K562 (cell line): Measurements from ENCODE around the gene KAT6B. TPM values are rescaled to one million over a fixed set of nuclear protein-coding genes. Genes with fewer than 3 reads are reported as not detected.

Source experiments
- ATAC-seq: fragments of 200-7000 bp; cut with Tn5 transposase; 3 replicates; pipeline ENCODE4 v1.9.1; 2020; ENCODE audit warnings: moderate library complexity
- BruUV-seq: library from RNA; stranded (reverse); fragments of 400-500 nt; replicated peaks from 2 replicates; lab custom pipeline; 2021; lab: Mats Ljungman, UMichigan
- CTCF ChIA-PET: fragments of 300-600 bp; formaldehyde crosslinking; extraction: SDS; loops from one replicate; lab custom pipeline; 2021; ENCODE audit warnings: low intra/inter-chr PET ratio; lab: Yijun Ruan, JAX
- POLR2A ChIA-PET: fragments of 300-600, 350-650 bp; sonication (Branson Sonifier 250); formaldehyde crosslinking; extraction: SDS; loops from one replicate; lab custom pipeline; 2021; ENCODE audit warnings: antibody characterized with exemption, inconsistent platforms; lab: Yijun Ruan, JAX
- DNase-seq, 4 experiments: peaks; one replicate each; pipeline versions ENCODE4 v3.0.0 to v3.0.0-alpha.2; 2011 to 2018; ENCODE audit warnings: low spot score in 3 of 4, mixed read lengths in 3 of 4; ENCODE audit errors: extremely low read depth in 1 of 4
- FAIRE-seq: peaks from 2 replicates; lab custom pipeline; 2011; peaks lifted over from hg19 to GRCh38; lab: Jason Lieb, UNC
- H2AFZ ChIP-seq: 2 replicates; pipeline ENCODE4 v1.6.0; 2011; ENCODE audit warnings: low read depth, low read length, control low read depth, inconsistent platforms
- H3K27ac ChIP-seq: fragments of 200-600 bp; 3 replicates; pipeline ENCODE4 v1.8.0; 2011; ENCODE audit warnings: low read depth, mild to moderate bottlenecking, control low read depth, inconsistent platforms, low read length, moderate library complexity, mixed read lengths; ENCODE audit errors: extremely low read depth
- H3K27me3 ChIP-seq, 2 experiments: fragments of 300-600 bp in 1 of 2; 2 replicates in 1 of 2; 3 replicates in 1 of 2; pipeline versions ENCODE4 v1.6.0 to v1.8.0; 2011; ENCODE audit warnings: inconsistent platforms in 2 of 2, low read length in 2 of 2, mild to moderate bottlenecking in 1 of 2, mixed read lengths in 1 of 2, moderate library complexity in 1 of 2; ENCODE audit not compliant: control insufficient read depth in 2 of 2, insufficient read depth in 2 of 2
- H3K36me3 ChIP-seq: fragments of 300-600 bp; 3 replicates; pipeline ENCODE4 v1.8.0; 2011; ENCODE audit warnings: mild to moderate bottlenecking, low read length, inconsistent platforms; ENCODE audit not compliant: control insufficient read depth, insufficient read depth
- H3K4me1 ChIP-seq, 2 experiments: fragments of 200-600 bp in 1 of 2; replicated peaks in 1 of 2; 2 replicates in 1 of 2; 3 replicates in 1 of 2; pipeline versions ENCODE4 v1.5.1 to v1.8.0; 2011; ENCODE audit warnings: inconsistent platforms in 2 of 2, low read length in 2 of 2, mild to moderate bottlenecking in 1 of 2, mixed read lengths in 1 of 2, moderate library complexity in 1 of 2; ENCODE audit not compliant: control insufficient read depth in 2 of 2, insufficient read depth in 2 of 2
- H3K4me2 ChIP-seq: 2 replicates; pipeline ENCODE4 v1.6.1; 2011; ENCODE audit warnings: low read length, control low read depth, inconsistent platforms, mixed read lengths; ENCODE audit not compliant: insufficient read depth
- H3K4me3 ChIP-seq: fragments of 200-600 bp; sonication (generic), shearing (Covaris generic); 2 replicates; pipeline ENCODE4 v1.5.1; 2016; ENCODE audit warnings: control low read depth, inconsistent platforms
- H3K79me2 ChIP-seq: fragments of 200-600 bp; 3 replicates; pipeline ENCODE4 v1.8.0; 2011; ENCODE audit warnings: low read length, inconsistent platforms; ENCODE audit not compliant: control insufficient read depth, insufficient read depth
- H3K9ac ChIP-seq, 2 experiments: 2 replicates each; pipeline versions ENCODE4 v1.6.0 to v1.6.1; 2011; ENCODE audit warnings: low read depth in 2 of 2, low read length in 2 of 2, control low read depth in 1 of 2, inconsistent platforms in 1 of 2, mild to moderate bottlenecking in 1 of 2, mixed read lengths in 1 of 2; ENCODE audit not compliant: insufficient read depth in 1 of 2
- H3K9me1 ChIP-seq: one replicate; pipeline ENCODE4 v1.6.0; 2011; ENCODE audit warnings: inconsistent platforms, mild to moderate bottlenecking, low read length, moderate library complexity; ENCODE audit not compliant: control insufficient read depth, insufficient read depth
- H3K9me3 ChIP-seq: replicated peaks from 2 replicates; pipeline ENCODE4 v1.5.1; 2011; ENCODE audit warnings: low read depth, low read length, inconsistent platforms; ENCODE audit not compliant: control insufficient read depth, insufficient read depth
- H4K20me1 ChIP-seq: replicated peaks from 2 replicates; pipeline ENCODE4 v1.6.1; 2011; ENCODE audit warnings: low read length, inconsistent platforms, mixed read lengths; ENCODE audit not compliant: control insufficient read depth, insufficient read depth
- GATA2 ChIP-seq: sonication (generic); formaldehyde crosslinking; IDR thresholded peaks from 2 replicates; pipeline ENCODE4 v1.4.0; 2020; ENCODE audit warnings: mild to moderate bottlenecking, missing genetic modification reagents
- WGBS: fragments of 100-300 bp; shearing (Covaris generic); methylation state at CpG from one replicate; pipeline ENCODE4 v1.1.6; 2016; ENCODE audit warnings: low coverage, mixed read lengths; ENCODE audit not compliant: insufficient coverage; ENCODE audit errors: missing lambda C conversion rate; 5-methylcytosine and 5-hydroxymethylcytosine counted together
- in situ Hi-C: fragments of 300-500 bp; cut with MboI; formaldehyde crosslinking; loops from 4 replicates; pipeline ENCODE4 v1.15.0; 2018; ENCODE audit warnings: inconsistent platforms, mixed read lengths
- intact Hi-C: fragments of 100-400 bp; cut with micrococcal nuclease; formaldehyde crosslinking; loops from 2 replicates; pipeline ENCODE4 v1.14.2; 2022
- polyA plus RNA-seq, 8 experiments: library from polyadenylated mRNA; depleted of rRNA in 4 of 8; stranded (reverse) in 5 of 8; unstranded in 3 of 8; fragments of >200 nt; fragmentation: Nextera tagmentation in 2 of 8; fragmentation: Illumina TruSeq in 1 of 8; extraction: Ambion mirVana in 2 of 8; extraction: Trizol in 1 of 8; gene quantifications; 2 replicates each; pipeline versions ENCODE4 v1.2.1 to v1.2.3, GENCODE V29; 2011 to 2014; ENCODE audit warnings: inconsistent platforms in 1 of 8, missing spikeins in 1 of 8
- total RNA-seq, 7 experiments: library from RNA; depleted of rRNA in 6 of 7; stranded (reverse); fragments of >200 nt in 6 of 7; fragmentation: Illumina TruSeq in 2 of 7; extraction: Trizol in 2 of 7; gene quantifications; 2 replicates each; pipeline versions ENCODE4 v1.2.1 to v1.2.3, GENCODE V29; 2011 to 2021; ENCODE audit warnings: low replicate concordance in 1 of 7
- TF ChIP-seq, protein P1 (sequence below), 2 experiments: fragments of 450-650 bp in 1 of 2; sonication (generic) in 1 of 2; formaldehyde crosslinking; conservative IDR thresholded peaks; 2 replicates each; pipeline versions ENCODE4 v1.4.0 to v1.8.1; 2020 to 2022; ENCODE audit warnings: mild to moderate bottlenecking in 1 of 2, missing genetic modification reagents in 1 of 2

The KAT6B gene
- total and polyA plus RNA-seq, 9 of the 15 experiments (the other 6 are each of a cell fraction or from before 2014, with no cell fraction given), result 1.4 to 9.2 (median 6.8) TPM

DNA sequence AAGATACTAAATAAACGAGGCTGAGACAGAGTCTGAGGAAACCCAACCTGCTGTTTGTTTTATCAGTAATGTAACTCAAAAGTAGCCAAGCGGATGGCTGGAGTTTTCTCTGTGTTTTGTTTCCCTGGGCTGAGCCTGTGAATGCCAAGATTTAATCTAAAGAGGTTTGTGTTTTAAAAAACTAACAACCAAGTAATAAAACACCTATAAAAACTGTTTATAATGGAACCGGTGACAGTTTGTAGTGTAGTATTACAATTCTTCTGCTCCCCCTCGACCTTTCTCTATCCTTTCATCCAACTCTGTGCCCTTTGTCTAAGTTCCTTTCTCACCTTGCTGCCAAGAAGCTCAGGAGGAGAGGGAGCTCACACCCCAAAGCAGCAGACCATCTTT, 2.6 kb upstream of the KAT6B start:
- in situ Hi-C loops, result no loop called here
- Histone ChIP-seq H2AFZ (no peak overlapping the region), H3K27me3 (no peaks in the 10 kb centered on the region), H3K9ac (no peak overlapping the region), H3K9me1 (no peaks in the 10 kb centered on the region), H3K4me2 (no peak overlapping the region), H3K36me3 (no peaks in the 10 kb centered on the region), H3K4me3 (no peak overlapping the region), H3K79me2 (peaks cover 11% of the 10 kb centered on the region)
- no peak for ATAC-seq
- peak; percentile 50; the same call in 1 of the 2 replicates for TF ChIP-seq GATA2 (CRISPR knock-in tag)
- TF ChIP-seq, protein P1, sequence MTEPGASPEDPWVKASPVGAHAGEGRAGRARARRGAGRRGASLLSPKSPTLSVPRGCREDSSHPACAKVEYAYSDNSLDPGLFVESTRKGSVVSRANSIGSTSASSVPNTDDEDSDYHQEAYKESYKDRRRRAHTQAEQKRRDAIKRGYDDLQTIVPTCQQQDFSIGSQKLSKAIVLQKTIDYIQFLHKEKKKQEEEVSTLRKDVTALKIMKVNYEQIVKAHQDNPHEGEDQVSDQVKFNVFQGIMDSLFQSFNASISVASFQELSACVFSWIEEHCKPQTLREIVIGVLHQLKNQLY (CRISPR knock-in tag; conservative IDR thresholded peaks at IDR 0.05), result no peak
- TF ChIP-seq, all 486 proteins: peak for 1
- DNase-seq (peak in 1 of 4 experiments; percentile 11), FAIRE-seq (no peak)
- intact Hi-C loops, result loop anchor here (10.0 kb wide), 2 partner anchors 191 to 411 kb away; partner anchors contain the start of gene COMTD1
- no TSS peak for BruUV-seq
- no peaks in the 10 kb centered on the region for H3K9me3 ChIP-seq
- ChIA-PET CTCF (no interaction called here), POLR2A (interaction anchor here (1.5 kb wide), 1 partner anchor 14 kb away, joined by 5 read pairs; no protein-coding TSS in a partner anchor)
- no peaks in the 10 kb centered on the region for H4K20me1 ChIP-seq
- no peak overlapping the region for H3K27ac ChIP-seq
- H3K4me1 ChIP-seq, result peaks cover 33 to 36% of the 10 kb centered on the region in 2 experiments
- WGBS, result 6% methylated on average over 4 of the region's 4 CpGs
